NCI-H2081 treated with DMSO at 0.1 percent for 48 hours (cell line): Measurements from ENCODE around the gene MLX.
"Not testable (repeated sequence)": the region's sequence is repeated elsewhere in the genome, so short reads cannot be mapped to it uniquely, and the experiment has no call there.

ENCODE experiments used
- DNase-seq: peaks from one replicate; lab custom pipeline; 2025; lab: John Stamatoyannopoulos, UW

MLX gene

DNA sequence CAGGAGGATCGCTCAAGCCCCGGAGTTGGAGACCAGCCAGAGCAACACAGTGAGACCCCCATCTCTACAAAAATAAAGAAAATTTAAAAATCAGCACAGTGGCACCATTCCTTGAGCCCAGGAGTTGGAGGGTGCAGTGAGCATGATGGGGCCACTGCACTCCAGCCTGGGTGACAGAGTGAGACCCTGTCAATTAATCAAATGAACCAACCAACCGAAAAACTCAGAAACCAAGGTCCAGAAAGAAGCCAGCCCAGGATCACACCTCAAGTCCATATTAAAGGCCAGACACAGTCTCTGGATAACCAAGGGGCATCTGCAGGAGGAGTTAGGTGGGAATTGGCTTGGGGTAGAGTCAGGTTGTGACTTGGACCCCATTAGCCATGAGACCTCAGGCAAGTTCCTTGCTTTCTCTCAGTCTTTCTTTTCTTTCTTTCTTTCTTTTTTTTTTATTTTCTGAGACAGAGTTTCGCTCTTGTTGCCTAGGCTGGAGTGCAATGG lies 11.7 kb upstream of the MLX start:
- DNase-seq: no peak

GRCh38 chr17:42555961-42556617 lies 10.8 kb upstream of the MLX start:
- DNase-seq: not testable (repeated sequence)

DNA sequence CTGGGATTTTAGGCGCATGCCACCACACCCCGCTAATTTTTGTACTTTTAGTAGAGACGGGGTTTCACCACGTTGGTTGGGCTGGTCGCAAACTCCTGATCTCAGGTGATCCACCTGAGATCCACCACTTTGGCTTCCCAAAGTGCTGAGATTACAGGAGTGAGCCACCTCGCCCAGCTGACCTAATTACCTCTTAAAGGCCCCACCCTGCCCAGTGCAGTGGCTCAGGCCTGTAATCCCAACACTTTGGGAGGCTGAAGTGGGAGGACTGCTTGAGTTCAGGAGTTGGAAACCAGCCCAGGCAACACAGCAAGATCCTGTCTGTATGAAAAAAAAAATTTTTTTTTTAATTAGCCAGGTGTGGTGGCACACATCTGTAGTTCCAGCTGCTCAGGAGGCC lies 7.8 kb upstream of the MLX start:
- no peak for DNase-seq

DNA sequence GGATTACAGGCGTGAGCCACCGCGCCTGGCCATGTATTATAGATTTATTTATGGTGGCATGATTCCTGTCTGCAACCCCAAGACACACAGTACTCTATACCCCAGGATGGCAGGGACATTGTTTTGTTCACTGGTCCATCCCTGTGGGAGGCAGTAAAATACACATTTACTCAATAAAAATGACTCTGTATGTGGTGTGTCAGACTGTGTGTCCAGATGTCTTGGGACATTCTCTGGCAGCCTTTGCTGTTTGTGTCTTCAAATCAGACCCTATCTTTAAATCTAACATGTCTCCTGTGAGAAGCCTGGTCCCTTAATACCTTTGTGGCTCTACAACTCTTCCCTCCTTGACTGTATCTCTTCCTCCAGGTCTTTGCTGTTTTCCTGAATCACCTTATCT lies 6.7 kb upstream of the MLX start:
- no peak for DNase-seq

DNA sequence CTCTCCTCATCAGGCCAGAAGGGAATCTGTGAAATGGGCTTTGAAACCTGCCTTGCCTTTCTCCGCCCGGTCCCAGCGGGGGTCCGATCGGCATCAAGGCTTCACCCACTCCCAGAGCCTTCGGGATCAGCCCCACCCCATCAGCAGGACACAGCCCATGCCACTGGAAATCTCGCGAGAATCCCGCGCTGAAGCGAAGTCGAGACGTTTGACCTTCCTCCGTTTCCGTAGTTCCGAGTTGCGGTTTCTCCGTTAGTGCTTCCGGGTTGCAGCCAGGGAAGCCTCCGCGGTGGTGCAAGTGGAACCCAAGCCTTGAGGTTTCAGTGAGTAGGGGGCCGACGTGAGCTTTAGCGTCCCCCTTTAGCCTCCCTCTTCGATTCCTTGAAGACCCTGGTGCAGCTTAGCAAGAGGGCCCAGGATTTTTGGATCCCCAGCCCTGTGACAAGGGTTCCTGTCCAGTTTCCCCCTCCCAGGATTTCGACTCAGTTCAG lies 5.0 kb upstream of the MLX start, which contains the start of gene COASY:
TSS of gene COASY (plus strand) at position 252 of the 491 bp plus-strand sequence. CDS start 475 bp downstream, outside the sequence.
- peak; percentile 88 for DNase-seq

DNA sequence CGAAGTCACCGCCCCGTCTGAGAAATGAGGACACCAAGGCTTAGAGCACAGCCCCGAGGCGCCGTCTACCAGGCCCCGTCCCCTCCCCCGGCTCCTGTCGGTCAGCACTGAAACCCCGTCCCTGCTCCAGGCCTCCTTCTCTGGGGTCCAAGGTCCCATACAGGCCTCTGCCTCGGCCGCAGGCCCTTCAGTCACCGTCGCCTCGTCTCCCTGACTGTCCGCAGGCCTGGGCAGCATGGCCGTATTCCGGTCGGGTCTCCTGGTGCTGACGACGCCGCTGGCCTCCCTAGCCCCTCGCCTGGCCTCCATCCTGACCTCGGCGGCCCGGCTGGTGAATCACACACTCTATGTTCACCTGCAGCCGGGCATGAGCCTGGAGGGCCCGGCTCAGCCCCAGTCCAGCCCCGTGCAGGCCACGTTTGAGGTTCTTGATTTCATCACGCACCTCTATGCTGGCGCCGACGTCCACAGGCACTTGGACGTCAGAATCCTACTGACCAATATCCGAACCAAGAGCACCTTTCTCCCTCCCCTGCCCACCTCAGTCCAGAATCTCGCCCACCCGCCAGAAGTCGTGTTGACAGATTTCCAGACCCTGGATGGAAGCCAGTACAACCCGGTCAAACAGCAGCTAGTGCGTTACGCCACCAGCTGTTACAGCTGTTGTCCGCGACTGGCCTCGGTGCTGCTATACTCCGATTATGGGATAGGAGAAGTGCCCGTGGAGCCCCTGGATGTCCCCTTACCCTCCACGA lies 4.3 kb upstream of the MLX start:
- DNase-seq: no peak

DNA sequence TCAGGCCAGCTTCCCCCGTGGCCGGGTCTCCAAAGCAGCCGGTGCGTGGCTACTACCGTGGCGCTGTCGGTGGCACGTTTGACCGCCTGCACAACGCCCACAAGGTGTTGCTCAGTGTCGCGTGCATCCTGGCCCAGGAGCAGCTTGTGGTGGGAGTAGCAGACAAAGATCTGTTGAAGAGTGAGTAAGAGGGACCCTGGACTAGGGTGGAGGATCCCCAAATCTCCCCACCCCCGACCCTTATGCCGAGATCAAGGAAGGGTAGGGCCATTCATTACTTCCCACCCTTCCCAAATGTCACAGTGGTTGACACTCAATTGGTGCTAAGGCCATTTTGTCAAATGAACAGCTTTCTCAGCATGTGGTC lies 3.8 kb upstream of the MLX start:
- no peak for DNase-seq

GRCh38 chr17:42563543-42563942 lies 3.4 kb upstream of the MLX start:
- DNase-seq: no peak

GRCh38 chr17:42563950-42564349 lies 3.0 kb upstream of the MLX start:
- DNase-seq: no peak

GRCh38 chr17:42564815-42565522 lies 1.9 kb upstream of the MLX start:
- no peak for DNase-seq

DNA sequence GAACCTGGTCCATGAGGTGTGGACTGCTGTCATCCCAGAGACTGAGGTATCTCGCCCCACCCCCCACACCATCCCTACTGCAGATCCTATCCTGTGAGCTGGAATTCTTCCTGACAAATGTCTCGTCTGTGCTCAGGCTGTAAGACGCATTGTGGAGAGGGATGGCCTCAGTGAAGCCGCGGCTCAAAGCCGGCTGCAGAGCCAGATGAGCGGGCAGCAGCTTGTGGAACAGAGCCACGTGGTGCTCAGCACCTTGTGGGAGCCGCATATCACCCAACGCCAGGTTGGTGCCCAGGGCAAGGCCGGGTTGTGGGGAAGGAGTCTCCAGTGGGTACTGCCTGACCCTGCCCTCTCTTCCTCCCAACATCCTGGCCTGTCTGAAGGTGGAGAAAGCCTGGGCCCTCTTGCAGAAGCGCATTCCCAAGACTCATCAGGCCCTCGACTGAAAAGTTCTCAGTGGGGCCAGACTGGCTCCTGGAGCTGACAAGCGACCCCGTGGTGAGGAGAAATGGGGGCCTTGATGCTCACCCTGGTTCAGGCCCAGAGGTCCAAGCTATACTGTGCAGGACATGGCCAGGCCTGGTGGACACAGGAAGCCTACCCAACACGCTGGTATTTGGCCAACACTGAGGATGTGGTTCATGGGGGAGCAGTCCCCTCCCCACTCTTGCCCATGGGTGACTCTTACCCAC lies 1.2 kb upstream of the MLX start:
- DNase-seq: no peak

GRCh38 chr17:42566215-42566882 lies 551 bp upstream of the MLX start:
- no peak for DNase-seq

DNA sequence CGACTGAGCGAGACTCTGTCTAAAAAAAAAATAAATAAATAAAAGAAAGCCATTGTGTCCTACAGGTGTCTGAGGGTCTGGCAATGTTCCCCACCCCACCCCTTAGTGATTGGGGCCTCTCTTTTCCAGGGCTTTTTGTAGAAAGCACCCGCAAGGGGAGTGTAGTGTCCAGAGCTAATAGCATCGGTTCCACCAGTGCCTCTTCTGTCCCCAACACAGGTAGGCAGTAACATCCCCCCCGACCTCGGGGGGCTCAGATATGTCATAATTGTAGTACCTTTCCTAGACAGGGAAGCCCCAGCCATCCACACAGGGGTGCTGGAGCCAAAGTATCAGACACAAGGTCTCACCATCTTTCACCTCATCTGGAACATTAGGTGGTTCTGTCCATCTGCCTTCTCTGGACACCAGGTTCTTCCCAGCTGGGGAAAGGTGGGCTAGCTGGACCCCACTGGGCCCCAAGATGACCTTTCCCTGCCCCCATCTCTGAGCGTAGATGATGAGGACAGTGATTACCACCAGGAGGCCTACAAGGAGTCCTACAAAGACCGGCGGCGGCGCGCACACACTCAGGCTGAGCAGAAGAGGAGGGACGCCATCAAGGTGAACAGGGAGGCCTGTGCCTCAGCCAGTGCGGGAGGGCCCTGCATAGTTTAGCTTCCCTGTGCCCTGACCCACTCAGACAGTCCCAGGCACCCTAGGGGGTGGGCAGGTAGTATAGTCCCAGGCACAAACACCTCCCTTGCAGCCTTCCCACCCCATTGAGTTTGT lies 1.6 kb downstream of the MLX start:
- no peak for DNase-seq

- DNase-seq: no peak
Measured at GRCh38 chr17:42571435-42572225, 4.7 kb downstream of the MLX start.

GRCh38 chr17:42573095-42573494 lies 6.2 kb downstream of the MLX start:
- no peak for DNase-seq

DNA sequence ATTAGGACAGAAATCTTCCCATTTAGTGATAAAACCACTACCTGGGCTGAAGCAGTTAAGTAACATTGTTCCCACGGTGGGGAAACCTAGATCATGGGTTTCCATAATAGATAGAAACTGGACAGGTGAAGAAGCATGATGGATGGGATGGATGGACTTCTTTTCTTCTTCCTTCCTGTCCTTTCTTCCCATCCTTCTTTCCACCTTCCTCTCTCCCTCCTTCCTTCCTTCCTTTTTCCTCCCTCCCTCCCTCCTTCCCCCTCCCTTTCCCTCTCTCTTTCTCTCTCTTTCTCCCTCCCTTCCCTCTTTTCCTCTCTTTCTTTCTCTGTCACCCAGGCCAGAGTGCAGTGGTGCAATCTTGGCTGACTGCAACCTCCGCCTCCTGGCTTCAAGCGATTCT lies 7.6 kb downstream of the MLX start:
- DNase-seq: no peak

DNA sequence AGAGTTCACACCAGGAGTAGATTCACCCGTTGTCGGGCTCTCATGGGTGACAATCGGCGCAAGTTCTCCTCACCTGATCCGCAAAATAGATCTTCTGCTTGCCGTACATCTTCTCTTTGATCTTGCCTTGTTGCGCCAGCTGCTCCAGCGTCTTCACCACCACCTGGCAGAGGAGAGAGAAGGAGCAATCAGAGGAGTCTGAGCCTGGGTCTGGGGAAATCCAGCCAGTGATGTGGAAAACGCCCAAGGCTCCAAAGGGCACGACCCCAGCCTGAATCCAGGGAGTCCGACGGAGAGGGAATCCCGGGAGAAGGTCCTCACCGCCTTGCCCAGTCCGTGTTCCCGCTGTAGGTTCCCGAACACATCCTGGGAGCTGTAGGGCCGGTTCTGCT lies 10.2 kb downstream of the MLX start:
- no peak for DNase-seq

GRCh38 chr17:42577532-42578281 lies 10.8 kb downstream of the MLX start, which contains the start of gene PSMC3IP:
TSS of gene PSMC3IP (minus strand) at chr17:42577729. CDS start at chr17:42577686, 43 bp downstream.
- DNase-seq: peak; percentile 85

- peak; percentile 62 for DNase-seq
Measured at GRCh38 chr17:42578282-42578869, 11.5 kb downstream of the MLX start.
